ENCODE results near the gene AGK.

DNA sequence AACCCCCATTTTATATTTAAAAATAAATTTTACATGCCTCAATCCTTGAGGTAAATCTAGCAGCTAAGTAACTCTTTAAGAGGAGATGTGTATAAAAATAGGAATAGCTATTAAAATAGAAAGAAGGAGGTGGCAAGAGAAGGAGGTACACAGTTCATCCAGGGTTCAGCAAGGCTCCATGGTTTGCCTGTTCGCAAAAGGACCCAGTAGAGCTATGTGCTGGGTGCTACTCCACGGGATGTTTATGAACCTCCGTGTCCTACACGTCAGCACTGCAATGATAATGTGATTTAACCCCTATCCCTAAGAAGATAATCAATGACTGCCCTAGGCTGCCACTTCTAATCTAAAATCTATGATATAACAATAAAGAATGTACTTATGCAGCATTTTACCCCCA, 151.7 kb downstream of the AGK start:
- TF ChIP-seq CTCF (conservative IDR thresholded peaks at IDR 0.05; ENCODE audit: low read depth in 2 of 2) (no peak), EZH2phosphoT487 (IDR thresholded peaks at IDR 0.05; ENCODE audit: unreplicated experiment) (no peak), POLR2AphosphoS5 (IDR thresholded peaks at IDR 0.05; ENCODE audit: low read depth) (no peak), EZH2 (IDR thresholded peaks at IDR 0.05; ENCODE audit: low read depth, unreplicated experiment) (no peak), CREB1 (CRISPR knock-in tag; IDR thresholded peaks at IDR 0.05; ENCODE audit: low read depth) (no peak), ZNF462 (CRISPR knock-in tag; IDR thresholded peaks at IDR 0.05) (no peak)
